Prostate gland (tissue), 2 donors: Measurements from ENCODE around the gene HPGD. TPM values are rescaled to one million over a fixed set of nuclear protein-coding genes. Genes with fewer than 3 reads are reported as not detected.

Experiments used
- DNase-seq: peaks from one replicate; pipeline ENCODE4 v3.0.0-alpha.2; 2019; ENCODE audit warnings: low spot score
- H3K27ac ChIP-seq, 2 donors: fragments of 200-600 bp; sonication (generic); 2 replicates each; pipeline ENCODE4 v1.5.1; 2017 to 2019
- H3K27me3 ChIP-seq: fragments of 200-600 bp; sonication (generic); replicated peaks from 2 replicates; pipeline ENCODE4 v1.5.1; 2019; ENCODE audit not compliant: insufficient read depth
- H3K36me3 ChIP-seq, 2 donors: fragments of 200-600 bp; sonication (generic); 1 replicate in 1 of 2; 2 replicates in 1 of 2; pipeline versions ENCODE4 v1.5.1 to v1.8.1; 2017 to 2019
- H3K4me1 ChIP-seq: fragments of 200-600 bp; sonication (generic); replicated peaks from 2 replicates; pipeline ENCODE4 v1.5.1; 2019
- H3K4me3 ChIP-seq, 2 donors: fragments of 200-600 bp; sonication (generic); 2 replicates each; pipeline ENCODE4 v1.5.1; 2017 to 2019
- H3K9me3 ChIP-seq: fragments of 200-600 bp; sonication (generic); 2 replicates; pipeline ENCODE4 v1.5.1; 2017
- CTCF ChIP-seq, 4 experiments: fragments of 200-600 bp in 2 of 4; fragments of 450-650 bp in 2 of 4; sonication (generic) in 2 of 4; IDR thresholded peaks; 1 replicate in 3 of 4; 2 replicates in 1 of 4; pipeline ENCODE4 v1.5.1; 2016 to 2019; ENCODE audit warnings: antibody characterized with exemption in 4 of 4, mild to moderate bottlenecking in 2 of 4, moderate library complexity in 2 of 4
- POLR2A ChIP-seq: fragments of 450-650 bp; IDR thresholded peaks from one replicate; pipeline ENCODE4 v1.6.1; 2016; ENCODE audit warnings: antibody characterized with exemption, mild to moderate bottlenecking
- POLR2AphosphoS5 ChIP-seq: sonication (generic); formaldehyde crosslinking; IDR thresholded peaks from one replicate; pipeline ENCODE4 v1.6.1; 2017; ENCODE audit warnings: antibody characterized with exemption
- WGBS: methylation state at CpG from one replicate; pipeline ENCODE4 v1.1.5; 2018; 5-methylcytosine and 5-hydroxymethylcytosine counted together
- intact Hi-C: fragments of 100-400 bp; cut with DNase I; formaldehyde crosslinking; loops from one replicate; pipeline ENCODE4 v1.14.2; 2022
- total RNA-seq, 2 donors: library from RNA; depleted of rRNA; stranded (reverse); fragments of >200 nt; gene quantifications; one replicate each; pipeline ENCODE4 v1.1.0, GENCODE V29; 2016

The HPGD gene
- total RNA-seq, 2 donors from 2014 or later, result 6.5 to 37.7 TPM

- DNase-seq, result no peak
- Histone ChIP-seq H3K4me1 (no peaks in the 10 kb centered on the region), H3K27ac (no peak overlapping the region), H3K4me3 (no peak overlapping the region), H3K27me3 (no peaks in the 10 kb centered on the region), H3K9me3 (no peaks in the 10 kb centered on the region), H3K36me3 (no peaks in the 10 kb centered on the region)
- no peak for TF ChIP-seq POLR2AphosphoS5
- TF ChIP-seq CTCF (IDR thresholded peaks at IDR 0.05), result no peak
- TF ChIP-seq POLR2A, result no peak
- whole genome bisulfite sequencing, result 58% methylated on average over 1 of the region's 1 CpG
- intact Hi-C loops, result no loop called here
Observed at GRCh38 chr4:174460684-174461083, 61.6 kb downstream of the HPGD start.

- 14% methylated on average over 6 of the region's 6 CpGs for WGBS
- Histone ChIP-seq H3K4me1 (no peaks in the 10 kb centered on the region), H3K27ac (no peak overlapping the region), H3K9me3 (no peaks in the 10 kb centered on the region), H3K36me3 (no peaks in the 10 kb centered on the region), H3K4me3 (no peak overlapping the region), H3K27me3 (no peaks in the 10 kb centered on the region)
- intact Hi-C loops, result no loop called here
- peak; percentile 34 for TF ChIP-seq POLR2AphosphoS5
- no peak for TF ChIP-seq POLR2A
- no peak for TF ChIP-seq CTCF (IDR thresholded peaks at IDR 0.05)
- no peak for DNase-seq
Observed at GRCh38 chr4:174457468-174457867, 64.8 kb downstream of the HPGD start.

DNA sequence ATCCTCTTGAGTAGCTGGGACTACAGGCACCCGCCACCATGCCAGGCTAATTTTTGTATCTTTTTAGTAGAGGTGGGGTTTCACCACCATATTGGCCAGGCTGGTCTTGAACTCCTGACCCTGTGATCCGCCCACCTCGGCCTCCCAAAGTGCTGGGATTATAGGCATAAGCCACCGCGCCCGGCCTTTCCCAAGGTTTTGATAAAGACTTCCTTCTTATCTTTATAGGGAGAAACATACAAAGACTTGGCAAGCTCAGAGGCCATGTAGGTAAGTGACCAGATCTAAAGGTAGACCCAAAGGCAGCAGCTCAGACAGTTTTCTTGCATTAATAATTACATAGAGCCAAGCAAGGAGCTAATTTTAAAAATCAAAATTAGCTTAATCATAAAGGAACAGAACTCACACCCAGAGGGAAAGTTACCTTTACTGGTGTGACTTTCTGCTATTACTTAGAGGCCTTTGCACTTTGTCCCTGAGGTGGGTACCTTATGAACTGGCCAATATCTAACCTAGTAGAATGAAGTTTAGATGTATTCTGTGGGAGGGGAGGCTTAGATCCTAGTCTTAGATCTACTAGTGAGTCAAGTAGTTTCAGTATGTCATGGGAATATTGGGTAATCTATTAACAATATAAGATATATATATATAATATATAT is 67.3 kb downstream of the HPGD start:
- intact Hi-C loops, result no loop called here
- Histone ChIP-seq H3K27ac (no peak overlapping the region), H3K36me3 (no peaks in the 10 kb centered on the region), H3K4me1 (no peaks in the 10 kb centered on the region), H3K9me3 (no peaks in the 10 kb centered on the region), H3K4me3 (no peak overlapping the region), H3K27me3 (no peaks in the 10 kb centered on the region)
- DNase-seq, result no peak
- TF ChIP-seq POLR2A (no peak), CTCF (IDR thresholded peaks at IDR 0.05) (no peak), POLR2AphosphoS5 (no peak)
- 76% methylated on average over 6 of the region's 6 CpGs for WGBS

DNA sequence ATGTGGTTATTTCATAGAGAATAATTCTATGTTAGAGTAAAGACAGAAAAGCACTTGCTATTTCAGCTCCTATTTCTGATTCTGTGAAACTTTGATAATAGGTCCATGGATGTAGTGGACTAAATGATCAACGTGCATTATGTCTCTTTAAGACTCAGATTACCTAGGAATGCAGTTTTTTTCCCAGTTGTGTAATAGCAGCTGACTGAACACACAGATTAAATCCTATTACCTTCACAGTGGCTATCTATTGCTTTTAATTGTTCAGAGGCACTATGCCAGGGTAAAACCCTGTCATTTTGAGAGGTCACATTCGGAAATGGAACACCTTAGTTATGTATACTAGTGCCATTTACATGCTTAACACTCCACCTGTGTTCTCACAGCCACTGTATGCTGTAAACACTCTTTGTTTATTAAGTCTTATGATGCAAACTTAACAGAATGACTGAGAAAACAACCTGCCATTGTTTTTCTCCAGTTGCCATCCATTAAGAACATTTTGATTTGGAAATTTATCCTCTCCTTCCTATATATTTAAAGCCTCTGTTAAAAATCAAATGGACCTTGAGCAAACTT is 70.5 kb downstream of the HPGD start:
- intact Hi-C loops, result no loop called here
- DNase-seq, result no peak
- Histone ChIP-seq H3K36me3 (no peaks in the 10 kb centered on the region), H3K9me3 (no peaks in the 10 kb centered on the region), H3K4me1 (no peaks in the 10 kb centered on the region), H3K27ac (no peak overlapping the region), H3K4me3 (no peak overlapping the region), H3K27me3 (no peaks in the 10 kb centered on the region)
- TF ChIP-seq CTCF (IDR thresholded peaks at IDR 0.05) (no peak), POLR2A (no peak), POLR2AphosphoS5 (no peak)
- WGBS, result 32% methylated on average over 2 of the region's 2 CpGs

- Histone ChIP-seq H3K27ac (no peak overlapping the region), H3K4me1 (no peaks in the 10 kb centered on the region), H3K9me3 (no peaks in the 10 kb centered on the region), H3K36me3 (no peaks in the 10 kb centered on the region), H3K27me3 (no peaks in the 10 kb centered on the region), H3K4me3 (no peak overlapping the region)
- TF ChIP-seq POLR2AphosphoS5, result no peak
- no peak for TF ChIP-seq POLR2A
- TF ChIP-seq CTCF (IDR thresholded peaks at IDR 0.05), result no peak
- intact Hi-C loops, result no loop called here
- WGBS, result 34% methylated on average over 3 of the region's 3 CpGs
- DNase-seq, result no peak
Observed at GRCh38 chr4:174450786-174451125, 71.5 kb downstream of the HPGD start.
